ENCODE results near the gene NPIPB2.
"Not testable (repeated sequence)": the region's sequence is repeated elsewhere in the genome, so short reads cannot be mapped to it uniquely, and the experiment has no call there.

Gene NPIPB2

GRCh38 chr16:11963706-11964105 is 21.9 kb upstream of the NPIPB2 start:
- DNase-seq, result no peak
- in situ Hi-C loops (cut with HindIII; ENCODE audit: low pct_ligation_motif_present, low pct_unique_long_range_greater_than_20kb, low sequenced_read_pairs), result no loop called here

- DNase-seq; in situ Hi-C loops (cut with HindIII; ENCODE audit: low pct_ligation_motif_present, low pct_unique_long_range_greater_than_20kb, low sequenced_read_pairs): not testable (repeated sequence)
Measured at GRCh38 chr16:11962978-11963377, 21.1 kb upstream of the NPIPB2 start.

GRCh38 chr16:11962457-11962856 is 20.6 kb upstream of the NPIPB2 start:
- in situ Hi-C loops (cut with HindIII; ENCODE audit: low pct_ligation_motif_present, low pct_unique_long_range_greater_than_20kb, low sequenced_read_pairs); DNase-seq: not testable (repeated sequence)

- no peak for DNase-seq
- in situ Hi-C loops (cut with HindIII; ENCODE audit: low pct_ligation_motif_present, low pct_unique_long_range_greater_than_20kb, low sequenced_read_pairs), result no loop called here
Measured at GRCh38 chr16:11957591-11958395, 15.9 kb upstream of the NPIPB2 start.

- in situ Hi-C loops (cut with HindIII; ENCODE audit: low pct_ligation_motif_present, low pct_unique_long_range_greater_than_20kb, low sequenced_read_pairs), result no loop called here
- no peak for DNase-seq
Measured at GRCh38 chr16:11956558-11956957, 14.7 kb upstream of the NPIPB2 start.

- in situ Hi-C loops (cut with HindIII; ENCODE audit: low pct_ligation_motif_present, low pct_unique_long_range_greater_than_20kb, low sequenced_read_pairs), result no loop called here
- DNase-seq, result peak; percentile 44
Measured at GRCh38 chr16:11955713-11956123, 13.9 kb upstream of the NPIPB2 start.

- DNase-seq; in situ Hi-C loops (cut with HindIII; ENCODE audit: low pct_ligation_motif_present, low pct_unique_long_range_greater_than_20kb, low sequenced_read_pairs): not testable (repeated sequence)
Measured at GRCh38 chr16:11953576-11953975, 11.7 kb upstream of the NPIPB2 start.

GRCh38 chr16:11950388-11950787 is 8.5 kb upstream of the NPIPB2 start:
- DNase-seq, result no peak
- in situ Hi-C loops (cut with HindIII; ENCODE audit: low pct_ligation_motif_present, low pct_unique_long_range_greater_than_20kb, low sequenced_read_pairs), result no loop called here

- DNase-seq, result peak; percentile 61
- in situ Hi-C loops (cut with HindIII; ENCODE audit: low pct_ligation_motif_present, low pct_unique_long_range_greater_than_20kb, low sequenced_read_pairs), result no loop called here
Measured at GRCh38 chr16:11949527-11949926, 7.7 kb upstream of the NPIPB2 start.

GRCh38 chr16:11948819-11949218 is 7.0 kb upstream of the NPIPB2 start:
- in situ Hi-C loops (cut with HindIII; ENCODE audit: low pct_ligation_motif_present, low pct_unique_long_range_greater_than_20kb, low sequenced_read_pairs), result no loop called here
- no peak for DNase-seq

- no peak for DNase-seq
- in situ Hi-C loops (cut with HindIII; ENCODE audit: low pct_ligation_motif_present, low pct_unique_long_range_greater_than_20kb, low sequenced_read_pairs), result no loop called here
Measured at GRCh38 chr16:11946433-11946832, 4.6 kb upstream of the NPIPB2 start.

GRCh38 chr16:11927350-11927749 is 14.5 kb downstream of the NPIPB2 start:
- in situ Hi-C loops (cut with HindIII; ENCODE audit: low pct_ligation_motif_present, low pct_unique_long_range_greater_than_20kb, low sequenced_read_pairs); DNase-seq: not testable (repeated sequence)

- in situ Hi-C loops (cut with HindIII; ENCODE audit: low pct_ligation_motif_present, low pct_unique_long_range_greater_than_20kb, low sequenced_read_pairs); DNase-seq: not testable (repeated sequence)
Measured at GRCh38 chr16:11924046-11924445, 17.8 kb downstream of the NPIPB2 start.

GRCh38 chr16:11916524-11917285 is 25.1 kb downstream of the NPIPB2 start:
- in situ Hi-C loops (cut with HindIII; ENCODE audit: low pct_ligation_motif_present, low pct_unique_long_range_greater_than_20kb, low sequenced_read_pairs), result no loop called here
- DNase-seq, result peak; percentile 84

- DNase-seq, result peak; percentile 99
- in situ Hi-C loops (cut with HindIII; ENCODE audit: low pct_ligation_motif_present, low pct_unique_long_range_greater_than_20kb, low sequenced_read_pairs), result no loop called here
Measured at GRCh38 chr16:11915644-11916523, 26.0 kb downstream of the NPIPB2 start, which contains the start of gene GSPT1. GSPT1 (minus strand) TSS chr16:11915956; CDS start chr16:11915720, 236 bp downstream.

GRCh38 chr16:11915114-11915643 is 26.7 kb downstream of the NPIPB2 start:
- in situ Hi-C loops (cut with HindIII; ENCODE audit: low pct_ligation_motif_present, low pct_unique_long_range_greater_than_20kb, low sequenced_read_pairs), result no loop called here
- DNase-seq, result peak; percentile 41

- in situ Hi-C loops (cut with HindIII; ENCODE audit: low pct_ligation_motif_present, low pct_unique_long_range_greater_than_20kb, low sequenced_read_pairs), result no loop called here
- peak; percentile 51 for DNase-seq
Measured at GRCh38 chr16:11914210-11915113, 27.4 kb downstream of the NPIPB2 start.
